Measurements from ENCODE around the gene DET1.
"Not testable (repeated sequence)": the region's sequence is repeated elsewhere in the genome, so short reads cannot be mapped to it uniquely, and the experiment has no call there.

The DET1 gene

DNA sequence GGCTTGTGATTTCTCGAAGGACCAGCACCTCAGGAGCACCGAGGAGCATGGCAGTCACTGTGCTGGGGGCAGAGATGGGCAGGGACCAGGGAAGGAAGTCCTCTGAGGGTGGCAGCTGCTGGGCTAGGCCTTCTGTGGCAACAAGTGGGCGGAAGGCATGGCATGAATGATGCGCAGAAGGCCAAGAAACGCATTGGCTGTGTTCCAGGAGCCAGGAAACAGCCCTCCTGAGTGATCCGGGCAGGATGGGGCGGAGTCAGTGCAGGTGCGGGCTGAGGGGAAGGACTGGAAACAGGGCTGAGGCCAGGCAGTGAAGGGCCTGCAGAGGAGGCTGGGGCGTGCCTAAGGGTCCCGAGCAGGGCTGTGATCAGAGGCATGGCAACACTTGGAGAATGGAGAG, 55.3 kb downstream of the DET1 start:
- no peak for DNase-seq

- no peak for DNase-seq
Observed at GRCh38 chr15:88490036-88490435, 56.4 kb downstream of the DET1 start.

DNA sequence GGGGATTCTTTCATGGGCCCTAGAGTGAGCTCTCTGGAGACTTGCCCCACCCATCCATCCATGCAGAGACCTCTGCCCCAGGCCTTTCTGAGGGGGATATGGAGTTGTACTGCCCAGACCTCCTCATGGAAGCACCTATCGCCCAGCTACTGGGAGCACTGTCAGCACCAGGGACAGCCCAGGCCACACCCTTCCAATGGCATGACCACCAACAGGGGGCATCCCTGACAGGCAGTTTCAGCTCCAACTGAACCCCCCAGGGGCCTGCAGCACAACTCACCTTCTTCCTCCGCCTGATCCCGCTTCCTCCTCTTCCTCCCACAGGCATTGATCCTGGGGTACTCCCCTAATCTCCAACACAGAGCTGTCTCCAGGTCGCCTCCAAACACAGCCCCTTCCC, 57.2 kb downstream of the DET1 start:
- no peak for DNase-seq

- DNase-seq: no peak
Observed at GRCh38 chr15:88487796-88488523, 58.5 kb downstream of the DET1 start.

GRCh38 chr15:88487178-88487795, 59.2 kb downstream of the DET1 start:
- DNase-seq: no peak

DNA sequence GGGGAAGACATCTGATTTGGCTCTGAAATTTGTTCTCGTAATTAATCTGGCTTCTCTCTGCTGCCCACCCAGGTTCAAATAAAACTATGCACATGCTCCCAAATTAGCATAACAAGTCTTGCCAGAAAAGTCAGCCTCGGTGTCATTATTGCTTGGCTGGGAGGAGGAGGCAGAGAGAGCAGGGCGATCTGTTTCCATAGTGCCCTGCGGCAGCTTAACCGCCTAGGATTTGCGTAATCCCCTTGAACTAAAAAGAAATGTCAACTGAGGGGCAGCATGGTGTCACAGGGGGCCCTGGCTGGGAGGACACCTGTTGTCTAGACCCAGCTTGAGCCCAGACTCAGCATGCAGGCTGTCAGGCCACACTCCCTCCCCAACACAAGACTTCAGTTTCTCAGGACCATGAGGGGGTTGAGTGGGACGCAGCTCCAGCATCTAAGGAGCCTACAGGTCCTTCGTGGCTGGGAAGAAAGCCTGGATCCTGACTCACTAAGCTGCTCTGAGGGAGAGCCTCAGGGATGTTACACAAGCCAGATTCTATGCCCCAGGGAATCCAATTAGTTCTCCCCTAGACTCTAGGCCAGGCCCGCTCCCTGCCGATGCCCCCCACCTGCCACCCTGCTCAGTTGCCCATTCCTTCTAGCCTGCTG, 61.7 kb downstream of the DET1 start:
- DNase-seq: no peak

DNA sequence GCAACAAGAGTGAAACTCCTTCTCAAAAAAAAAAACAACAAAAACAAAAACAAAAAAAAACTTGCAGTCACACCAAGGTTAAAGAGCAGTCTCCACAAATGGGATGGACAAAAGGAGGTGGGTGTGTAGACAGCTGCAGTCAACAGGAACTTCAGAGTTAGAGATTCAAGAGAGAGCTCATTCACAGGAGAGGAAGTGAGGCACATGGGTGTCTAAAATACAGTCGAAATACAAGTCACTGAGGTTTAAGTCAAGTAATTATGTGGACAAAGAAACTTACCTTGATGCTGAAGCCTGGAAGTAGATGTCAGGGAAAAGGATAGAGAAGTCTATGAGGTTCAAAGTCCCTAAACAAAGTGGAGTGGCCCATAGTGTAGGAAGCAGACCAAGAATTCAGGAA, 64.2 kb downstream of the DET1 start:
- DNase-seq: no peak

DNA sequence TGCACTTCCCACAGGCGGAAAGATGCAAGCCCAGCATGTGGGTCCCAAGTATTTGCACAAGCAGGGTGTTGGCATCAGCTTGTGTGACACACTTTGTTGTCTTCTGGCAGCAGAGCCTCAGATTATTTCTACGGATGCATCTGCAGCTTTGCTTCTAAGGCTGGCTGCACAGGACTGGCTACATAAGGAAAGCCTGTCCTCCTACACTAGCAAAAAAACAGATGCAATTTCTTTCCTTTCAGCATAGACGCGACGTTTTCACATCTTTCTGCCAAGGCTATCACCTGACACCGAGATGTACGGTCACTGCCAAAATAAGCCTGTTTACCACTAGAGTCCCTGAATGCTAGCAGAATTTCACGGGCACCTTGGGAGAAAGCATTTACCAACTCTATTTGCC, 65.5 kb downstream of the DET1 start:
- no peak for DNase-seq

GRCh38 chr15:88479169-88479568, 67.3 kb downstream of the DET1 start:
- DNase-seq: no peak

GRCh38 chr15:88477904-88478303, 68.6 kb downstream of the DET1 start:
- no peak for DNase-seq

DNA sequence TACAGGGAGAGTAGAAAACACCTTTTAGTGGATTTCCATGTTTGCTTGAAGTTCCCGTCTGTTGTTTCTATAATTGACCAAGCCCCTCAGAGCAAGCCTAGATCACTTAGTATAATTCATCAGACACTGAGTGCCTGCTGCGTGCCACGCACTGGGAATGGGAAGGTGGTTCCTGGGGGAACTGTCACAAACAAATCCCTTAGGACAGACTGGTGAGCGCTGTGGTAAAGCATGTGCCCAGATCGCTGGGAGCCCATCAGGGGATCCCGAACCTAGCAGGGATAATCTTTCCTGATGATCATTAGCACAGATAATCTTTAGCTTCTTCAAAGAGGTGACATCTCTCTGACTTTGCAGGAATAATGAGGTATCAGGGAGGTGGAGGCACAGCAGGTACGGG, 69.4 kb downstream of the DET1 start:
- no peak for DNase-seq

DNA sequence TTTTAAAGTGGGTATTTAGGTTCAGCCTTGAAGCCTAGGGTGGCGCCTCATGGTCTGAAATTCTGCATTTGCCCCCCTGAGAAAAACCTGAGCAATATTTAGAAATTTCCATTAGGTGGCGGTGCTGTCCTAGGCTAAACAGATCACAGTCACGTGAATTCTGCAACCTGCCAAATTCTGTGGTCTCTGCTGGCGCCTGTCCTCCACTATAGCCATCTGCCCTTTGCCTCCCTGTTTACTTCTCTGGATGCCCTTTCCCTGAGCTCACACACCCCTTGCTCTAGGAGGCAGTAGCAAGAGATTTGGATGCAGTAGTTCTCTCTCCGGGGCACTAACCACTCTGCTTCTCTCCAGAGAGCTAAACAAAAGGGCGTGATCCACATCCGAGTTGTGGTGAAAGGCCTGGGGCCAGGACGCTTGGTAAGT, 69.8 kb downstream of the DET1 start:
- DNase-seq: peak; percentile 10

GRCh38 chr15:88473661-88474293, 72.7 kb downstream of the DET1 start:
- DNase-seq: peak; percentile 71

DNA sequence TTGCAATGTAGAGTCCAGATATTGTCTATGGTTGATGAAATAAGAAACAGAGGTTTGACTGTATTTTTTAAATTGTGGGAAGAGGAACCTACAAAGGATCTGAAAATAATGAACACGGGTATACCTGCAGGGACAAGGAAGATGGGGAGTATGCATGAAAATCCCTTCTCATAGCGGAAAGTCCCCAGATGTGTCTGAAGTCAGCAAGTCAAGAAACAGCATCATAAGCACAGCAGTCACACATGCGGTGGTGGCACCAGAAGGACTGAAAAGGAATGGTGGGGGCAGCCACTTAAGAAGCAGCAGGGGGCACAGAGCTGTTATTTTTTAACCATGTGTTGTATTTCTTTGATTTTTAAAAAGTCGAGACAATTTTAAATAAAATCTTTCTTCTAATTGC, 74.3 kb downstream of the DET1 start:
- no peak for DNase-seq

DNA sequence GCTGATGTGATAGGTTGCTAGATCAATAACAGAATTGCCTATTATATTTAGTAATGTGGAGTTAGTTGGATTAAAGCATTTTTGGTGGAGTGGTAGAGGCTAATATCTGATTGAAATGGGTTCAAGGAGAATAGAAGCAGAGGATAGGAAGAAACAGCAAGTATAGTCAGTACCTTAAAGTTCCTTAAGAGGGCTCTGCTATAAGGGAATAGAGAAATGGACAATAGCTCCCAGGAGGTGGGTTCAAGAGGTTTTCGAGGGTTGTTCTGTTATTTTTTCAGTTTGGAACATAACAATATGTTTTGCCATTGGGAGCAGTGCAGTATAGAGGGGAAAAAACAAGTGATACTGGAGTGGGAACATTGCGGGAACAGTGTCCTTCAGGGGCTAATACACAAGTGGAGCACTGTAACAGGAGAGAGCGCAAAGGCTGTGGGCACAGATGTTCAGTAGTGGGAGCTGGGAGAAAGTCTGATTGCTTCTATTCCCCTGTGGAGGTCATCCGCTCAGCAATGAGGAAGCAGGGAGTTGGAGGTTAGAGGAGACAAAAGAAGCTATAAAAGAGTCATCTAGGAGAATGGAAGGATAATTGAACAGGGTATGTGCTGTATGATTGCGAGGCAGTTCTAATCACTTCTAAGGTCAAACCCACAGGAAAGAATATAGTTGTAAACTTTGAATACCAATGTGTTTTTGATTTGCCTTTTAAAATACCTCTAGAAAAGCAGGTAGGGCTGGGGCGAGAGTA, 75.7 kb downstream of the DET1 start:
- DNase-seq: no peak

DNA sequence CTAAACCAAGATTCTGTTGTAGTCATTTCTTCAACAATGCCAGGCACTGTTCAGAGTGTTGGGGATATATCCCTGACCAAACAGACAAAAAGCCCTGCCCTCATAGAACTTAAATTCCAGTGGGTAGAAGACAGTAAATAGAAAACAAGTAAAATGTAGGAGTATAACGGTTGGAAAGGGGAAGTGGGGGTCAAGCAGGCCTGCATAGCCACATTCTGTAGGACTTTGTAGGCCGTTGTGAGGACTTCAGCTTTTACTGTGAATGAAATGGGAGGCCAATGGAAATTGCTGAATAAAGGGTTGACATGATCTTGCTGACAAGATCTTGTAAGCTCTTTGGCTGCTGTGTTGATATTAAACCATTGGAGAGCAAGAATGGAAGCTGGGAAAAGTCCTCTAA, 77.2 kb downstream of the DET1 start:
- DNase-seq: no peak

DNA sequence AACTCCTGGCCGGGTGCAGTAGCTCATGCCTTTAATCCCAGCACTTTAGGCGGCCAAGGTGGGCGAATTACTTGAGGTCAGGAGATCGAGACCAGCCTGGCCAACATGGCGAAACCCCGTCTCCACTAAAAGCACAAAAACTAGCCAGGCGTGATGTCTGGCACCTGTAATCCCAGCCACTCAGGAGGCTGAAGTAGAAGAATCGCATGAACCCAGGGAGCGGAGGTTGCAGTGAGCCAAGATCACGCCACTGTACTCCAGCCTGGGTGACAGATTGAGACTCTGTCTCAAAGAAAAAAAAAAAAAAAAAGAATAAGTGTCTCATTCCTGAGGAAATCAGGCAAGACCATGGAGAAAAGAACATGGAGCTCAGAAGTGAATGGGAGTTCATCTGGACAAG, 77.8 kb downstream of the DET1 start:
- DNase-seq: not testable (repeated sequence)

DNA sequence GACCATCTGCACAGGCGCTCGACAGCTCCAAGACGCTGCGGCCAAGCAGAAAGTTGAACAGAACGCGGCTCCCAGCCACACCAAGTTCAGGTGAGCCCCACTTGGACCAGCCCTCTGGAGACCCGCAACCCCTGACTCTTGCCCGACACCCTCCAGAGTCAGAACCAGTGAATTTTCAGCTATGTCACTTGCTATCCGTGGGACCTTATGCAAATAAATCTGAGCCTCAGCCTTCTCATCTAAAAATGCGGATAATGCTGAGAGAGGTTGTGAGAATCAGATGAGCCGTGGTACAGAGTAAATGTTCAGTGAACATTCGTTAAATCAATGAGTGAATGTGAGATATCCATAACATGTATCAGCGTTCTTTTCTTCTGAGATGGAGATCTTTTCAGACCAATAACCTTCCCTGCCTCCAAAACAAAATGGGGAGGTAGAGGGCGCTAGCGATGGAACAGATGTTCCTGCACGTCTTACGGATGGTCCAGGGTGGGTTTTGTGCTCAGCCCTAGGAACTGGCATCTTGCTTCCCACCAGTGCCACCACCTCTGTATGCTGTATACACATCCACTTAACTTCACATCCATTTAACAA, 78.4 kb downstream of the DET1 start:
- no peak for DNase-seq

DNA sequence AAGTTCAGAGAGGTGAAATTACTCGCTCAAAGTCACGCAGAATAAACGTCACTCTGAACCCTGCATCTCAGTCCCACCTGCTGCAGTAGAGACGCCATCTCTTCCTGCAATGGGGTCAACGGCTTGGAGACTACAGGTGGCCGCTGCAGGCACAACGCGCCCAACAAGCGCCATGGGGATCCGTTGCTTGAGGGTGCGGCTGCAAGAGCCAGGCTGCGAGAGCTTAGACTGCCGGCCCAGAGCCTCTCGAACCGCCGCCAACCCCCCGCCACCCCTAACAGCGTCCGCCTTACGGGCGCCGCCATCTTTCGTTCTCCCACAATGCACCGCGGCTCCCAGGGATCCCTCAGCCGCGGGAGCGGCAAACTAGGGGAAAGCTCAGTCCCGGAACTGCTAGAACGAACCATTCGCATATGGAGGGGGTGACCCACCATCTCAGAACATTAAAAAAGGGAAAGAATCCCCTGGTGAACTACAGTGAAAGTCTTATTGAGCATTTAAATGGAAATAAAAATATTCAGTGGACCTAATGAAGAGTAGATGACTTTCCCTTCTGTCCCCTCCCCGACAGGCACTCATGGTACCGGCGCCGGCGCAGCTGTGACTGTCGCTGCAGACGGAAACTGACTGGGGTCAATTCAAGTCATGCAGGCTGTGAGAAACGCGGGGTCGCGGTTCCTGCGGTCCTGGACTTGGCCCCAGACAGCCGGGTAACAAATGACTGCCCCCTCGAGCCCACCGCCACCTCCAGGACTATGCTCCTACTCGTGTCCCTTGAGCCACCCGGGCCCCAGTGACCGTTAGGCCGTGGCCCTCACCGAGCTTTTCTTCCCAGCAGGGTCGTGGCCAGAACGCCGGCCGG, 79.2 kb downstream of the DET1 start, which contains the start of the genes MRPL46 and MRPS11:
TSS of gene MRPL46 (minus strand) at position 316 of the 862 bp plus-strand sequence. CDS start at position 305, 11 bp downstream.
TSS of gene MRPS11 (plus strand) at position 636 of the 862 bp plus-strand sequence. CDS start at position 646, 10 bp downstream.
- DNase-seq: peak; percentile 87

GRCh38 chr15:88465633-88466224, 80.8 kb downstream of the DET1 start:
- no peak for DNase-seq

Measured in kidney glomerular epithelial cell (primary cell).